DOHH2 (cell line): ENCODE results near the gene TAS1R2.

Source experiments
- H3F3A ChIP-seq: fragments of 200-600 bp; sonication (generic), shearing (Covaris generic); 2 replicates; pipeline ENCODE4 v1.6.0; 2016; ENCODE audit warnings: antibody characterized with exemption, mild to moderate bottlenecking; ENCODE audit not compliant: control insufficient read depth, insufficient read depth
- H3K27ac ChIP-seq: fragments of 200-600 bp; sonication (generic); 2 replicates; pipeline ENCODE4 v1.5.1; 2014; ENCODE audit warnings: low read depth, mild to moderate bottlenecking, low read length, moderate library complexity
- H3K27me3 ChIP-seq: fragments of 200-600 bp; sonication (generic); 2 replicates; pipeline ENCODE4 v1.6.1; 2014; ENCODE audit warnings: mild to moderate bottlenecking, low read length, mixed read lengths; ENCODE audit not compliant: control insufficient read depth
- H3K36me3 ChIP-seq: fragments of 200-600 bp; sonication (generic); 2 replicates; pipeline ENCODE4 v1.6.1; 2014; ENCODE audit warnings: mild to moderate bottlenecking, low read length, moderate library complexity, mixed read lengths; ENCODE audit not compliant: control insufficient read depth
- H3K4me1 ChIP-seq: fragments of 200-600 bp; sonication (generic); 2 replicates; pipeline ENCODE4 v1.6.1; 2014; ENCODE audit warnings: mild to moderate bottlenecking, low read length, mixed read lengths; ENCODE audit not compliant: control insufficient read depth
- H3K4me2 ChIP-seq: fragments of 200-600 bp; sonication (generic); 2 replicates; pipeline ENCODE4 v1.6.0; 2014; ENCODE audit warnings: mild to moderate bottlenecking, low read length, moderate library complexity
- H3K4me3 ChIP-seq: fragments of 200-600 bp; sonication (generic); 2 replicates; pipeline ENCODE4 v1.5.1; 2014; ENCODE audit warnings: mild to moderate bottlenecking, low read length, mixed read lengths
- H3K79me2 ChIP-seq: fragments of 200-600 bp; sonication (generic); 2 replicates; pipeline ENCODE4 v1.6.1; 2014; ENCODE audit warnings: mild to moderate bottlenecking, low read length, mixed read lengths; ENCODE audit not compliant: control insufficient read depth
- H3K9me2 ChIP-seq: fragments of 200-600 bp; sonication (generic); replicated peaks from 2 replicates; pipeline ENCODE4 v1.6.1; 2014; ENCODE audit warnings: mild to moderate bottlenecking, low read length, mixed read lengths; ENCODE audit not compliant: control insufficient read depth
- H3K9me3 ChIP-seq: fragments of 200-600 bp; sonication (generic); 2 replicates; pipeline ENCODE4 v1.6.1; 2014; ENCODE audit warnings: antibody characterized with exemption, low read length, mixed read lengths; ENCODE audit not compliant: control insufficient read depth, insufficient read depth
- H4K20me1 ChIP-seq: fragments of 200-600 bp; sonication (generic); 2 replicates; pipeline ENCODE4 v1.6.0; 2014; ENCODE audit warnings: low read depth, mild to moderate bottlenecking, antibody characterized with exemption, low read length, moderate library complexity; ENCODE audit not compliant: control insufficient read depth, insufficient read depth
- CTCF ChIP-seq: fragments of 200-600 bp; sonication (generic); IDR thresholded peaks from one replicate; pipeline ENCODE4 v1.5.1; 2014; ENCODE audit warnings: antibody characterized with exemption, mild to moderate bottlenecking, low read depth, low read length; ENCODE audit not compliant: poor library complexity, severe bottlenecking
- EZH2phosphoT487 ChIP-seq: fragments of 200-600 bp; sonication (generic); IDR thresholded peaks from 2 replicates; pipeline ENCODE4 v1.6.1; 2017; ENCODE audit warnings: borderline replicate concordance, mild to moderate bottlenecking, antibody characterized with exemption, low read length, moderate library complexity, mixed read lengths

TAS1R2 gene

DNA sequence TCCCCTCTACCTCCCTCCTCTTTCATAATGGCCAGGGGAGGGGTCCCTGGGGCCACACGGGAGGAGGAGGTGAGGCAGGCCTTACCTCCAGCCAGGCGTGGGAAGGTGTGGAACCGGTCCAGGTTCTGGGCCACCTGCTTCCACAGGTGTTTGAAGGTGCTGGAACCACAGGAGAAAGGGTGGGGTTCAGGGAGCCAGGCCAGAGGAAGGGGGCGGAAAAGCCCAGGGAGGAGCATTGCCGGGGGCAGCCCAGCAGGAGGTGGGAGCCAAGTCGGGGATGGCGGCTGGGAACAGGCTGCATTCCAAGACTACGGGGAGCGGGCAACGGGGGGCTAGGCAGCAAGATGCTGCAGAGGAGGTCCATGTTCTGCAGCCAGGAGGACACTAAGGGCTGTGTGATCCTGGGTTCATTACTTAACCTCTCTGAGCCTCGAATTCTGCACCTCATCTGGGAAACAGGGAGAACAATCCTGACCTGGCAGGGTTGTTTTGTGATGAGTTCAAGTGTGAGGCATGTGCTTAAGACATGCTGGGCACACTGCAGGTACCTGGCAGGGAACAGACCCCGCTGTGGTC, 19.8 kb upstream of the TAS1R2 start:
- Histone ChIP-seq H3K4me2 (no peak overlapping the region), H3K4me3 (no peak overlapping the region)

GRCh38 chr1:18878538-18879214, 19.2 kb upstream of the TAS1R2 start:
- Histone ChIP-seq H3K4me2 (no peak overlapping the region), H3K4me3 (no peak overlapping the region), H3K9me2 (no peaks in the 10 kb centered on the region), H3K27ac (no peak overlapping the region), H4K20me1 (no peaks in the 10 kb centered on the region), H3K79me2 (no peaks in the 10 kb centered on the region), H3K9me3 (no peaks in the 10 kb centered on the region), H3K4me1 (no peaks in the 10 kb centered on the region), H3F3A (no peaks in the 10 kb centered on the region), H3K27me3 (no peaks in the 10 kb centered on the region), H3K36me3 (no peaks in the 10 kb centered on the region)
- TF ChIP-seq EZH2phosphoT487, result no peak
- no peak for TF ChIP-seq CTCF

More for the DNA sequence above, 19.8 kb upstream of the TAS1R2 start:
- Histone ChIP-seq H4K20me1 (no peaks in the 10 kb centered on the region), H3K9me2 (no peaks in the 10 kb centered on the region), H3K27ac (no peak overlapping the region), H3K79me2 (no peaks in the 10 kb centered on the region), H3K9me3 (no peaks in the 10 kb centered on the region), H3K36me3 (no peaks in the 10 kb centered on the region), H3K4me1 (no peaks in the 10 kb centered on the region), H3F3A (no peaks in the 10 kb centered on the region), H3K27me3 (no peaks in the 10 kb centered on the region)
- TF ChIP-seq CTCF (no peak), EZH2phosphoT487 (no peak)

- Histone ChIP-seq H3K79me2 (no peaks in the 10 kb centered on the region), H3K4me1 (no peaks in the 10 kb centered on the region), H3K27me3 (no peaks in the 10 kb centered on the region), H3K4me2 (no peak overlapping the region), H3K4me3 (no peak overlapping the region), H4K20me1 (no peaks in the 10 kb centered on the region), H3K9me3 (no peaks in the 10 kb centered on the region), H3F3A (no peaks in the 10 kb centered on the region), H3K36me3 (no peaks in the 10 kb centered on the region), H3K27ac (no peak overlapping the region), H3K9me2 (no peaks in the 10 kb centered on the region)
- TF ChIP-seq EZH2phosphoT487, result no peak
- no peak for TF ChIP-seq CTCF
These were observed 17.8 kb upstream of the TAS1R2 start for GRCh38 chr1:18877282-18877681.
